Gastroesophageal sphincter (tissue), 4 donors: ENCODE data around the gene ATP11A. TPM values are rescaled to one million over a fixed set of nuclear protein-coding genes. Genes with fewer than 3 reads are reported as not detected.
"Not testable (repeated sequence)": the region's sequence is repeated elsewhere in the genome, so short reads cannot be mapped to it uniquely, and the experiment has no call there.

Source experiments
- ATAC-seq: fragments of 150-250 bp; one replicate; pipeline ENCODE4 v1.9.1; 2016; ENCODE audit warnings: mild to moderate bottlenecking, moderate library complexity
- H3K27ac ChIP-seq, 4 donors: fragments of 200-600 bp; sonication (generic) in 3 of 4; 1 replicate in 3 of 4; 2 replicates in 1 of 4; pipeline ENCODE4 v1.5.1; 2016 to 2019
- H3K27me3 ChIP-seq: fragments of 200-600 bp; sonication (generic); one replicate; pipeline ENCODE4 v1.5.1; 2019
- H3K36me3 ChIP-seq, 2 donors: fragments of 200-600 bp; sonication (generic); one replicate each; pipeline ENCODE4 v1.5.1; 2019; ENCODE audit warnings: control low read depth in 1 of 2
- H3K4me1 ChIP-seq, 3 donors: fragments of 200-600 bp; sonication (generic); 1 replicate in 2 of 3; 2 replicates in 1 of 3; pipeline ENCODE4 v1.5.1; 2016 to 2019; ENCODE audit warnings: control low read depth in 2 of 3
- H3K4me3 ChIP-seq, 2 donors: fragments of 200-600 bp; sonication (generic); one replicate each; pipeline ENCODE4 v1.5.1; 2019; ENCODE audit warnings: mild to moderate bottlenecking in 1 of 2, moderate library complexity in 1 of 2
- H3K9me3 ChIP-seq, 3 donors: fragments of 200-600 bp; sonication (generic); one replicate each; pipeline ENCODE4 v1.5.1; 2017 to 2019; ENCODE audit warnings: control low read depth in 2 of 3
- EP300 ChIP-seq: sonication (generic); formaldehyde crosslinking; IDR thresholded peaks from one replicate; pipeline ENCODE4 v1.6.1; 2017; ENCODE audit warnings: antibody characterized with exemption, mild to moderate bottlenecking
- POLR2A ChIP-seq, 2 donors: fragments of 450-650 bp; IDR thresholded peaks; one replicate each; pipeline ENCODE4 v1.6.1; 2017; ENCODE audit warnings: antibody characterized with exemption in 2 of 2, mild to moderate bottlenecking in 2 of 2, moderate library complexity in 1 of 2
- POLR2AphosphoS5 ChIP-seq: sonication (generic); formaldehyde crosslinking; IDR thresholded peaks from one replicate; pipeline ENCODE4 v1.6.1; 2017; ENCODE audit warnings: antibody characterized with exemption
- WGBS, 2 donors: methylation state at CpG; one replicate each; pipeline ENCODE4 v1.1.5; 2018; ENCODE audit warnings: low coverage in 1 of 2; 5-methylcytosine and 5-hydroxymethylcytosine counted together
- total RNA-seq, 4 donors: library from RNA; depleted of rRNA; stranded (reverse); fragments of >200 nt; gene quantifications; one replicate each; pipeline ENCODE4 v1.1.0, GENCODE V29; 2016
- TF ChIP-seq, protein P1 (sequence below), 4 experiments: fragments of 200-600 bp in 2 of 4; fragments of 450-650 bp in 2 of 4; sonication (generic) in 1 of 4; IDR thresholded peaks; one replicate each; pipeline ENCODE4 v1.5.1; 2017 to 2019; ENCODE audit warnings: antibody characterized with exemption in 4 of 4, mild to moderate bottlenecking in 2 of 4, moderate library complexity in 2 of 4

Gene ATP11A
- total RNA-seq, 4 donors from 2014 or later = 12.9 to 21.7 (median 17.1) TPM

DNA sequence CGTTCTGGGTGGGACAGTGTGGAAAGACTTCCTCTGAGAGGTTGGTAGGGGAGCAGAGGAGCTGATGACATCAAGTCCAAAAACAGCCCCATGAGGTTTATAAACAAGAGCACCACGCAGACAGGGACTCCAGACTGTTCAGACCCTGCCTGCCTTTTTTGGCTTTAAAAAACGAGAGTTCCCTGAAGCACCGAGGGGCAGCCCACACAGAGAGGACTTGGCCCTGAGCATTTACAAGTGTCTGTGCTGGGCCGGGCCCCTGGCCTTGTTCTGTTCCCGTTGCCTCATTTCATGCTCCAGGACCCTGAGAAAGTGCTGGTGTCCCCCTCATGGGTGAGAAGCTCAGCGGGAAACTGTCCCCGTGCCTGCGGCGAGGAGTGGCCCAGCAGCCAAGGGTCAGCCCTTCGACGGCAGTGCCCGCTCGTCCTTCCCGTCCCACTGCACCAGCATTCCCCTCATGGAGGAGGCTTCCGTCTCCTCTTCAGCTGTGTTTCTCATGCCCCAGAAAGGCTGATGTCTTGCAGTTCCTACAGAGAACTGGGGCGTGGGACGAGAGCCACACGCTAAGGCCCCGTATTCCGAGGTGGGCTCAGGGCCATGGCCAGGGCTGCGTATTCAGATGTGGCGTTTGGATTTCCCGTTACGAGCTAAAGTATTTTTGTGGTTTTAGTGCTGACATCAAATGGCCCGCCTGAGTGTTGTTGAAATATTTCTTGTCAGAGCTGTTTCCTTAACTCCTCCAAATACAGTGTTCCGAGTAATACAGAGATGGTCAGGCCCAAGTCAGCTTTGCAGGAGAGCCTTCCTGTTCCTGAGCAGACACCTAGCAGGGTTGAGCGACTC lies 93.5 kb downstream of the ATP11A start:
- H3K27ac ChIP-seq = peak overlapping the region in 3 of 4 donors; percentile 61 to 71 (median 64)
- no peaks in the 10 kb centered on the region for H3K9me3 ChIP-seq
- whole genome bisulfite sequencing, 2 donors = 36 to 49% methylated on average over 5 to 13 of the region's 28 CpGs

DNA sequence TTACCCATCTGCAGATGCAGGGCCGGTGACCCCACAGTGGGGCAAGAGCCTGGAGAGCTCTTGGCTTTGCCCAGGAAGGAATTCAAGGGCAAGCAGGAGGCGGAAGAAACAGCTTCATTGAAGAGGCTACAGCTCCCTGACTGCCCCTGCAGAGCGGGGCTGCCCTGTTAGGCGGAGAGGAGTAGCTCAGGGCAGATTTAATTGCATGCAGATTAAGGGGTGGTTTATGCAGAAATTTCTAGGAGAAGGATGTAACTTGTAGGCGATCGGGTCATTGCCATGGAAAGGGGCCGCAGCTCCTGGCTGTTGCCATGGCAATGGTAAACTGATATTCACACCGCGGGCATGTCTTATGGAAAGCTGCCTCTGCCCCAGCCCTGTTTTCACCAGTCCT lies 94.1 kb downstream of the ATP11A start:
- Histone ChIP-seq H3K4me3 (no peak overlapping the region), H3K9me3 (no peaks in the 10 kb centered on the region), H3K27me3 (no peaks in the 10 kb centered on the region), H3K4me1 (peaks cover 0 to 36% (median 14%) of the 10 kb centered on the region in 3 donors), H3K27ac (peak overlapping the region in 3 of 4 donors; percentile 61 to 71 (median 64)), H3K36me3 (peaks cover 0 to 37% of the 10 kb centered on the region in 2 donors)
- TF ChIP-seq EP300 = no peak
- no peak for ATAC-seq
- WGBS, 2 donors = 85% methylated on average over 5 of the region's 9 CpGs; no CpG with 5 or more reads in 1 of the 2 donors

More for the DNA sequence above, 93.5 kb downstream of the ATP11A start:
- ATAC-seq = peak; percentile 62
- Histone ChIP-seq H3K27me3 (no peaks in the 10 kb centered on the region), H3K4me3 (no peak overlapping the region), H3K36me3 (peaks cover 0 to 31% of the 10 kb centered on the region in 2 donors), H3K4me1 (peaks cover 0 to 36% (median 14%) of the 10 kb centered on the region in 3 donors)
- TF ChIP-seq, protein P1, sequence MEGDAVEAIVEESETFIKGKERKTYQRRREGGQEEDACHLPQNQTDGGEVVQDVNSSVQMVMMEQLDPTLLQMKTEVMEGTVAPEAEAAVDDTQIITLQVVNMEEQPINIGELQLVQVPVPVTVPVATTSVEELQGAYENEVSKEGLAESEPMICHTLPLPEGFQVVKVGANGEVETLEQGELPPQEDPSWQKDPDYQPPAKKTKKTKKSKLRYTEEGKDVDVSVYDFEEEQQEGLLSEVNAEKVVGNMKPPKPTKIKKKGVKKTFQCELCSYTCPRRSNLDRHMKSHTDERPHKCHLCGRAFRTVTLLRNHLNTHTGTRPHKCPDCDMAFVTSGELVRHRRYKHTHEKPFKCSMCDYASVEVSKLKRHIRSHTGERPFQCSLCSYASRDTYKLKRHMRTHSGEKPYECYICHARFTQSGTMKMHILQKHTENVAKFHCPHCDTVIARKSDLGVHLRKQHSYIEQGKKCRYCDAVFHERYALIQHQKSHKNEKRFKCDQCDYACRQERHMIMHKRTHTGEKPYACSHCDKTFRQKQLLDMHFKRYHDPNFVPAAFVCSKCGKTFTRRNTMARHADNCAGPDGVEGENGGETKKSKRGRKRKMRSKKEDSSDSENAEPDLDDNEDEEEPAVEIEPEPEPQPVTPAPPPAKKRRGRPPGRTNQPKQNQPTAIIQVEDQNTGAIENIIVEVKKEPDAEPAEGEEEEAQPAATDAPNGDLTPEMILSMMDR (IDR thresholded peaks at IDR 0.05) = no peak
- TF ChIP-seq EP300 (no peak), POLR2AphosphoS5 (no peak), POLR2A (IDR thresholded peaks at IDR 0.05) (no peak)

DNA sequence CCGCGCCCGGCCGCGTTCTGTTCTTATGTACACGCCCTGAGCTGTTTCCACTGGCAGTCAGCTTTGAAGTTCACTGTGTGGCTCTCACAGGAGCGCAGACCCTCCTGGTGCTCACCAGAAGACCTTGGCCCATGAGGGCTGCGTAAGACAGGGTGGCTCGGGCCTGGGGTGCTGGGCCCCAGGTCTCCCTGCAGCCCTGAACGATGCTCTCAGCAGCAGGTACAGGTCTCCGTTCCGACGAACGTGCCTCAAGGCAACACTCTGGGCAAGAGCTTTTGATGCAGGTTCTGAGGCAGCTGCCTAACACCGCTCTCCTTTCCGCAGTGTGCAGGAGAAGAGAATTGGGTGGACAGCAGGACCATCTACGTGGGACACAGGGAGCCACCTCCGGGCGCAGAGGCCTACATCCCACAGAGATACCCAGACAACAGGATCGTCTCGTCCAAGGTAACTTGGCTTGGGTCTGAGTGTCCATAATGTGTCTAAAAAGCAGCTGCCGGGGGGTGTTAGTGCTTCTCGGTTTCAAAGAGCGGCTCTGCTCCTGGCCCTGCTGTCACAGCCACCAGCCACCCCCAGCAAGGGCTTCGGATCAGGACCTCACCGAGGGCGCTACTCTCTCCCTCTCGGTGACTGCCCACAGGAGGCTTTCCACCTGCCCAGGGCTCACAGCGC lies 95.1 kb downstream of the ATP11A start:
- WGBS, 2 donors = 100% methylated on average over 1 to 3 of the region's 29 CpGs
- Histone ChIP-seq H3K36me3 (peaks cover 0 to 45% of the 10 kb centered on the region in 2 donors), H3K4me1 (peaks cover 0 to 36% (median 14%) of the 10 kb centered on the region in 3 donors), H3K9me3 (no peaks in the 10 kb centered on the region), H3K27me3 (no peaks in the 10 kb centered on the region), H3K4me3 (no peak overlapping the region), H3K27ac (no peak overlapping the region)
- ATAC-seq = no peak
- no peak for TF ChIP-seq POLR2AphosphoS5
- TF ChIP-seq, protein P1 (IDR thresholded peaks at IDR 0.05) = no peak
- no peak for TF ChIP-seq POLR2A (IDR thresholded peaks at IDR 0.05)
- no peak for TF ChIP-seq EP300

DNA sequence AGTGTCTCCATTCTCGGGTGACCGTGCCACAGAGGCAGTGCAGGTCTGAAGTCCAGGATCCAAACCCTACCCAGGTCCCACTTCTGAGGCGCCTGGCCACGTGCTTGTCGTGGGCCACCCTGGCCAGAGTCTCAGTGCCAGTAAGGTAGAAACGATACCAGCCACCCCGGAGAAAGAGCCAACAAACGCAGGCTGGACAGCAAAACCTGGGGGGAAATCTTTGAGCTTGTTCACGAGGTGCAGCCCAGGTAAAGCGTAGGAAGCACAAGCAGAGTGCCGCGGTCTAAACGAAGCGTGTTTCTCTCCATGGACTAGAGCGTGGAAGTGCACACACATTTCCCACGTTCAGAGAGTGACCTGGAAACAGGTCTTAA lies 95.6 kb downstream of the ATP11A start:
- TF ChIP-seq POLR2A (IDR thresholded peaks at IDR 0.05) = no peak
- TF ChIP-seq POLR2AphosphoS5 = no peak
- TF ChIP-seq, protein P1 (IDR thresholded peaks at IDR 0.05) = no peak
- no peak for TF ChIP-seq EP300
- Histone ChIP-seq H3K4me1 (peaks cover 0 to 36% (median 14%) of the 10 kb centered on the region in 3 donors), H3K4me3 (no peak overlapping the region), H3K9me3 (no peaks in the 10 kb centered on the region), H3K27ac (no peak overlapping the region), H3K27me3 (no peaks in the 10 kb centered on the region), H3K36me3 (peaks cover 0 to 45% of the 10 kb centered on the region in 2 donors)
- ATAC-seq = no peak
- 96 to 97% methylated on average over 4 to 8 of the region's 16 CpGs for WGBS, 2 donors

DNA sequence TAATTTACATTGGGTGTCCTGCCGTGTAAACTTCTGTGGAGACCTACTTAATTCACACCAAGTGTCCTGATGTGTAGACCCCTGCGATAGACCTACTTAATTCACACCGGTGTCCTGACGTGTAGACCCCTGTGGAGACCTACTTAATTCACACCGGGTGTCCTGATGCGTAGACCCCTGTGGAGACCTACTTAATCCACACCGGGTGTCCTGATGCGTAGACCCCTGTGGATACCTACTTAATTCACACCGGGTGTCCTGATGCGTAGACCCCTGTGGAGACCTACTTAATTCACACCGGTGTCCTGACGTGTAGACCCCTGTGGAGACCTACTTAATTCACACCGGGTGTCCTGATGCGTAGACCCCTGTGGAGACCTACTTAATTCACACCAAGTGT lies 97.0 kb downstream of the ATP11A start:
- not testable (repeated sequence) for H3K4me3 ChIP-seq, H3K27ac ChIP-seq, ATAC-seq, H3K9me3 ChIP-seq, H3K27me3 ChIP-seq
- H3K4me1 ChIP-seq = peaks cover 0 to 25% (median 14%) of the 10 kb centered on the region in 3 donors
- whole genome bisulfite sequencing, 2 donors = 89 to 100% methylated on average over 5 to 7 of the region's 14 CpGs
- peaks cover 0 to 53% of the 10 kb centered on the region in 2 donors for H3K36me3 ChIP-seq
